NCI-H524 treated with DMSO at 0.1 percent for 48 hours (cell line): ENCODE results near the gene CMSS1.

Experiments
- DNase-seq: peaks from one replicate; lab custom pipeline; 2025; lab: John Stamatoyannopoulos, UW

The CMSS1 gene

DNA sequence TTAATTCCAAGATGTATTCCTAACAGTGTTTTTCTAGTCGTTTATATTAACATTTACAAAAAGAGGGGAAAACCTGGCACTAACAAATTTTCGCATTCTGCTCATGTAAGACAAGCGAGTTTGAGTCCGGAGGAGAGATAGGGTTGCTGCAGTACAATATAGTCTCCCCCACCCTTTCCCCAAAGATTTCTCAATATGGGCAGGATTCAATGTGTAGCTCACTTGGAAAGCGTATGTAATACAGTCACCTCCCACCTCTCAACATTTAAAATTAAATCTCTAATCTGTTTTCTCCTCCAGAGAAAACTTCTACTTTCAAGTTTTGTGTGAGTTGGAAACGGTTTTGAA is 57.9 kb downstream of the CMSS1 start:
- no peak for DNase-seq

DNA sequence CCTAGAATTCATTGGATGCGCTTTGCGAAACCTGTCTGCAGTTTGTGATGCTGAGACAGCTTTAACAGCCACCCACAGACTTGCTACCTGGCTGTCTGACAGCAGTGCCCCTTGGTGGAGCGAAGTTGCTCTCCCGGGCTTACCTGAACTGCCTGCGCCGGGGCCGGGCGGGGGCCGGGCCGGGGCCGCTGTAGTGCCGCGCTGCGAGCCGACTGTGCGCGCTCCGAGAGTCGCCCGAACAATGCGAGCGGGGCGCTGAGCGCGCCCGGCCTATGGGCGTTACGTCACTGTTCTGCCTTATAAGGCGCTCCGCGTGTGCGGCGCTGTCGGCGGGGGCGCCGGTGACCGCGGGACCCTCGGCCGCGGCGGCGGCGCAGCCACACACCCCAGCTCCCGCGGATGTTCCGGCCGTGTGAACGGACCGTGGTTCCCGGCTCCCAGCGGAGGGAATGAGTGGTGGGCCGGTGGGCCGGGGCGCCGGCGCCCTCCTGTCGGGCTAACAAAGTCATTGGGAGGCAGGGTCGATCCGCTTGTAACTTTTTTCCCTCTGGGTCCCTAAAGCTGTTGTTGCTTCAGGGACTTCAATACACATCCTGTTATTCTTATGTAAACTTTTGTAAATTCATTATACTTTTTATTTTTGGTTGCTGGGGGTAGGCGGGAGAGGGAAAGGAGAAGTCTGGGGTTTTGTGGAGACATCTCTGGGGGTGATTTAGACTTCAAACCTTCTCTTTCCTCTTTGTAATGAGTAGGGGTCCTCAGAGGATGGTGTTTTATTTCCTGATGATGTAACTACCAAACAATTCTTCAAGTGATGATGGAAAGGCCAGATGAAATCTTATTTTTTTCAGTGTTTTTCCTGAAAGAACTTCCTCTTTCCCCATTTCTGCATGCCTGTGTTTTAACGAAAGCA is 58.5 kb downstream of the CMSS1 start:
- DNase-seq: peak; percentile 6

DNA sequence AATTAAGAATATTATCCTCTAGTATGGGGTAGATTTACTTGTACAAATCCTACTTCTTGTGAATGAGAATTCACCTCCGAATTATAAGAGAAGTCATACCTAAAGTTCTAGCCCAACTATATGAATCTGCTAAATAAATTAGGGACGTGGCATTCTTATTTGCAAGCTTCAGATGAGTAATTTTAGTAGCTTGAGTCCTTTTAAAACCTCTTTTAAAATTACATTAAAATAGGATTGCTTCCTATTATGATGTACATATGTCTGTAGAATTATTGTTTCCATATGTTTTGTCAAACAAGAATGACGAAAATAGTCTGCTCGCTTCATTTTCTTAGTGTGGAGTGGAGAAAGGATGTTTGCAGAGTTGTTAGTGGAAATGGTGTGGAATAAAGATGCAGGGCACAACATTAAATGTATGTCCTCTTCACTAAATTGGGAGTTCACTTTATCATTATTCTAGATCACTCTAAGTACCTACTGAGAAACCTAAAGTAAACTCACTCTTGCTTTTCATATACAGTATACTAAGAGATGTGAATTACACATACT is 59.4 kb downstream of the CMSS1 start:
- DNase-seq: no peak

DNA sequence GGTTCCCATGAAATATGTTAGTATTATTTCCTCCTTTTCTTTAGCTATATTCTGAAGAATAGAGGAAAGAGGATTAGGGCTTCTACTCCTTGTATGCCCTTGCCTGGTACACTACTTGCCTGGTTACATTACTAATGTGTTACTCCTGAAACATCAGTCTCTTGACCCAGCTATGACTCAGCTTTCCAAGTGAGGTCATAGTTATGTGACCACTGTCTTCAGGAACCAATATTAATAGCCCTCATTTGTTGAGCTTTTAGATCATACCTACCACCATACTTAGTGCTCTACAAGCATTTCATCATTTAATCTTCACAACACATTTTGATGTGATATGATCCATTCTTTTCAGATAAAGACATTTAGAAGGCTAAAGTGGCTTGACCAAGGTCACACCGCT is 60.3 kb downstream of the CMSS1 start:
- no peak for DNase-seq

DNA sequence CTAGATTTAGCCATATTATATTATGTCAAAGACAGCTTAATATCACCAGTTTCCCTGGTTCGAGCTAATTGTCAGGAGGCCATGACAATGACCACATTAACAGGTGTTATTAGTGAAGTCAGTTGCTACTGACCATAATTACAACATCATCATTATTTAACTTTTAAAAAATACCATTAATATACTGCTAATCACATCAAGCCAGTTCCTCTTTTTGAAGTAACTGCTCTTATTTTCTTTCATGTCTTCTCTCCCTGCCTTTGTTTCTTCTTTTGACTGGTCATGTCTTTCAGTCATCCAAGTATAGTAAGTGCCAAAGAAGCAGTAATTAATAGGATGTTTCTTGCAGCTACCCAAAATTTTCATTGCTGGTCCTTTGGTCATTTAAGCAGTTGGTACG is 61.6 kb downstream of the CMSS1 start:
- no peak for DNase-seq

DNA sequence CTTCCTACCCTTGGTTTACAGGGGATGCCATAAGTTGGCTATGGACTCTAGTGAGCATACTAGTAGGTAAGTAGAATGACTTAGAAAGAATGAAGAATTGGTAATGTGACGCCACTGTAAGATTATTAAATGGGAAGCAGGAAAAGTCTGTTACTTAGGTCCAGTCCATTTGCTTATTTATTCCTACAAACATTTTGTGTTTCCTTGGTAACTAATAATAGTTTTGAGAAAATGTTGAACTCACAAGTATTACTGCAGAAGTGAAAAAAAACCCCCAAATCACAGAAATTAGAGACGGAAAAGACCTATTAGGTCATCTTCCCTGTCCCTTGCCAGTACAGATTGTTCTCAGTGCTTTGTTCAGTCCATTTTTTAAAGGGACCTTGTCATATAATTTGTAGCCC is 63.5 kb downstream of the CMSS1 start:
- DNase-seq: no peak

DNA sequence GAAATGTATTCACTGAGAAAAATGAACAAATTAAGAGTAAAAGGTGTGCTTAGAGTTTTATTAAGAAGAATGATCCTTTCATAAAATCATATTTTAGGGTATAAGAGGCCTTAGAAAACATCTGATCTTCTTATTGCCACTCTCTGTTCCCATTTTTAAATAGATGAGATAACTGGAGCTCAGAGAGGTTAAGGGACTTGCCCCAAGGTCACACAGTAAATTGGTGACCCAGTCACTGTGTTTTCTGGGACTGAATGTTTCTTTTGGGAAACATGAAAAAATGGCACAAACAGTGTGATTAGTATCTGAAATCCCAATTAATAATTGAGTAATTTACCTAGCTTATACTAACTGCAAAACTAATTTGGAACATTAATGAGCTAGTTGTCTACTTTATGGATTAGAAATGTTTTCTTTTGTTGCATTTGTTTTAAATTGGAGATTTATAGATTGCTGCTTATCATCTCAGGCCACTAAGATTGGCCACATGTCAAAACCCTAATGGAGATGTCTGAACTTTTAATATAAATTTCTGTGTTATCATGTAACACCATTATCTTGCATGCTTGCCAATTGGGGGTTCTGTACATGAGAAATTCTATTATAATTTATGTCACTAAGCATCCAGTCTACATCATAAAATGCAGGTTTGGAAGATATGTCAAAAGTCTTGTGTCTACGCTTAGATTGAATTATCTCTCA is 64.9 kb downstream of the CMSS1 start:
- DNase-seq: no peak

DNA sequence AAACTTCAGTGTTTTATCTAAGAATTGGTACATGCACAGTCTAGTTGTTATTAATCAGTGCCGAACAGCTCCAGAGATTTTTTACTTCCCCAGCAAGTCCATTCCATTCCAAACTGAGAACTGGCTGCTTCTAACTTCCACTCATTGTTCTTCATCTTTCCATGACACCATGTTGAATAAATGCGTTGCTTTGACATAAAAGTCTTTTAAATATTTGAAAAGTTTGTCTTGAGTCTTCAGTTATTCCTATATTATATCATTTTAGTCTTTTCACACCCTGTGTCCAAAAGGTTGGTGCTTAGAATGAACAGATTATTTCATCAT is 65.4 kb downstream of the CMSS1 start:
- DNase-seq: no peak

DNA sequence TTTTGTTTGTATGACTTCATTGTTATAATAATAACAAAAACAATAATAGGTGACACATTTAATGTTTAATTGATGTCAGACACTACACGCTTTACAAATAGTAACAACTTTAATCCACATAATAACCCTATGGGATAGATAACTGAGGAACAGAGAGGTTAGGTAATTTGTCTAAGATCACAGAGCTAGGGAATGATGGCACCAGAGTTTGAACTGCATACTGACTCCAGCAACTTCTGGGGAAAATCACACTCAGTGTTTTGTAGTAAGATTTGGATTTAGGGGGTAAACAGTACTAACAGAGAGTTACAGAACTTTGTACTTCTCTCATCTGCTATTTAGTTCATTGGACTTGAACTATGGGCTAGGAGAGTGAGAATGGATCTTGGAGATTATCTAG is 66.0 kb downstream of the CMSS1 start:
- DNase-seq: no peak

DNA sequence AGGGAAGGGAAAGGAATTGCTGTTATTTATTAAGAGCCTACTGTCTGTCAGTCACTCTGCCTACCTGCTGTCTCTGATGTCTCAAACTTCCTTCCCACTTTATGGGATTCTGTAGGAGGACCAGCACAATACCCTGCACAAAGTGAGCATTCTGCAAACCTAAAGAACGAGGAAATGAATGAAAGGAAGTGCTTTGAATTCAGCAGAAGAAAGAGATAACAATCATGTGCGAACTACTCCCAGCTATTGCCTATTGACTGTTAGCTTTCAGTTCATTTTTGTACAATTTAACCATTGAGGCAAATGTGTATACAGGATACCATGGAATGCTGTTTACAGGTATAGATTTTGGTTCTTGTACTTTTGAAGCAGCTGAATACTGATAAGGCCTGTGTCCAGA is 66.8 kb downstream of the CMSS1 start:
- no peak for DNase-seq

DNA sequence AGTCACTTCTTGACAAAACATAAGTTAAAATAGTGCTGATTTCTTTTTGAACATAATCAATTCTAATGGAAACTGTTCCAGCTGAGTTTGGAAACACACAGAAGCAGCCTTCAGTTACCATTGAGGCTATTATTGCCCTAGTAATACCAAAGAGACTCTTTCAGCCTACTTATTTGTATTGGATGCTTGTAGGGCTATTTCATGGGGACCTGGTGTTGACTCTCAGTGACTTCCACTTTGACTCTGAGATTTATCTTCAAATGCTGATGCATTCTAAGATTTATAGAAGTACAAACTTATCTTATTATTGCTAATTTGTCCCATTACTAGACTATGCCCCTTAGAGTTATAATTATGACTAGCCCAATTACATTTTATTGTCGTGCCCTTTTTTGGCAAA is 67.4 kb downstream of the CMSS1 start:
- no peak for DNase-seq

DNA sequence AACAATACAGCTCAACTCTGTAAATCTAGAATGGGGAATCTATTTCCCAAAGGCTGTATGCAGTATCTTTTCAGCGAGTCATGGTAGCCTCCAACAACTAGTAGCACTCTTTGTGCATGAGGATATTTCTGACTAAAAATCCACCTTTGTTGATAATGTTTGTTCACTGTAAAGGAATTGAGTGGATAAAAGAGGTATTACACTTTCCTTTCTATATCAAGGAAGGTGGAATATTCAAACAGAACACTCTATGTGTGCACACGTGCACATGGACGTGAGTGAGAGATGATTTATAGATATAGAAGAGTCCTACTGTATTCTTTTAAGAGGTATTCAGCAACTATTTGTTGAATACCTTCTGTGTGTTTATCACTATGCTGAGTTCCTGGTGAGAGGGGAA is 68.2 kb downstream of the CMSS1 start:
- no peak for DNase-seq

DNA sequence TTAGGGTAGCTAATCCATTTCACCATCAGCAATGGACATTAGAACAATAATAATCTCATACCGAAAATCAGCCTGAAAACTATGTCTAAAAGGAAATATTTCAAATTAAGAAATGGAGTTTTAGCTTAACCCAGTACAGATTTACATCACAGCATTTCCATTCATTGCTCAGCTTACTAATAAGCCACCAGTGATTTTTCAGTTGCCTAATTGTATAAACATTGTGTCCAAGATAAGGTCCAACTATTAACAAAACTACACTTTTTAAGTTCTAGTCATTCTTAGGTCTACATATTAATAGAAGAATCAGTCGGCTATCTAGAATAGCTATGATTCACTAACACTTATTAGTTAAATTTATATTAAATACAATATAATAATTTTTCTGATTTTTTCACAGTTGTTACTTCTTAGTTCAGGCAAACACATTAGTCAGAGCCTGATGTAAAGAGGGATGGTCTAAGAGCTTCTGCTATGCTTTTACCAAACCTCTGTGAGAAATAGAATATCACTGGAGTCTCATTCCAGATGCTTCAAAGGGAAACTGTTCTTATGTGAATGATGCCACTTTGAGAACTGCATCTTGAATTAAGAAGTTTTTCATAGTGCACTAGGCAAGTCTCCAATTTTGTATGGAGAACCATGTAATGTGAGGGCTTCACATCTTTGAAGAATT is 74.1 kb downstream of the CMSS1 start:
- no peak for DNase-seq

DNA sequence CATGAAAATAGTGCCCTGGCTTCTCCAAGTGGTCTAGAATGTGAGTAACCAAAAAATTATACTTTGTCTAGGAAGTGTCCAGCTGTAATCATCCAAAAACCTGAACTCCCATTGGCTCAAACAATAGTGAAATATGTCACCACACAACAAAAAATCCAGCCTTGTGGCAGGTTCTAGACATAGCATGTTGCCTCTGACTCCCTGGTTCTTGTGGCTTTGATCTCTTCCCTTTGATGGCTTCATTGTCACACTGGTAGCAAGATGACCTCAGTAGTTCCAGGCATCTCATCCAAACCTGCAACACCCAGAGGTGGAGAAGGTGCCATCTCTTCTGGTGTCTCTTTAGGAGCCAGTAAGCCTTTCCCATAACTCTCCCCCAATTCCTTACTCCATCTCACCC is 74.7 kb downstream of the CMSS1 start:
- no peak for DNase-seq

DNA sequence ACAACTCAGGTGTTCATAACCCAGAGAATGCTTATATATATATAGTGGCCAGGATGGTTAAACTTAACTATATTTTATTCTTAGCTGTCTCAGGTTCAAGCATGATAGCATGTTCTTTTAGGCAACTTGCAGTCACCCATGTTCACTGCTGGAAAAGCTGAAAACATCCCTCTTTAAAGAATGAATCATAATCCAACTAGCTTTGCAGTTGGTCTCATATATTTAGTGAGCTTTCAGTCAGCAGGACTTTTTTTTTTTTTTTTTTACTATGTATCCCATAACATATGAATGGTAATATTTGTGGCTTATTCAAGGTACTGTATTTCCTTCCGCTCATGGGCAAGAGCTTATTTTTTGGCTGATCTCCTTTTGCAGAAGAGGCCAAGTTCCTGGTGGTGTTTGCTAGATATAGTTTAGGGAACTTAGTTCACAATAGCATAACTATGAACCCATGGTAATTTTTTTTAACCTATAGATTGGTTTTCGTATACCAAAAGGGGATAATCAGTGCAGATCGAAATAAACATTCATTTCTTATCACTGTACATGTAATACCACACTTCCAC is 77.6 kb downstream of the CMSS1 start:
- DNase-seq: no peak

DNA sequence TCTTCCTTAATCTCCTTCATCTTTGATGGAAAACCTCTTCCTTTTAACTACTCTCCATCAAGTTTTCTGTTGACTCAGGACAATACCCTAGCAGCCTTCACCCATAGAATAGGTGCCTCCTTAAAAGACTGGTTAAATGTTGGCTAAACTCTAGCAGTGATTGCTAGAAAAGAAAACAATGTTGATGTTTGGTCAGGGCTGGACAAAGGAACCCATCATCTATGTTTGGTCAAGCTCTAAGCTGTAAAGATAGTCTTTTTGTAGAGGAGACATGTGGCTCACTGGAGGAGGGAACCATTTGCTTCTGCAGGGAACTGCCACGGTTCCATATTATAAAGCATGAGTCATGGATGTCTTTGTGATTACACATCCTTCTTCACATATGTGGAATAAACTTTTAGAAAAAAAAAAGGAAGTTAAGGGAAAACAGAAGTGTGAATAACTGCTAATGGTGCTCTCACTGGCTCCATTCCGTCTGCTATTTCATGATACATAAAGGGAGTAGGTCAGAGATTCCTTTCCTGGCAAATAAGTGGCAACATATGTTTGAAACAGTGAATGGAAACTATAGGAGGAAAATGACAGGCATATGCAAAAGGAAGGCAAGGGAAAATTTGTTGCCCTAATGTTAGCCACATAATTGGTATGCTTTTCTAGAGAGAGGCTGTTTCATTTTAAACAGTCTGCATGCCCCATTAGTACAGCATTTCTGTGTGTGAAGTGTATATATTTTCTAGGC is 78.2 kb downstream of the CMSS1 start:
- no peak for DNase-seq

DNA sequence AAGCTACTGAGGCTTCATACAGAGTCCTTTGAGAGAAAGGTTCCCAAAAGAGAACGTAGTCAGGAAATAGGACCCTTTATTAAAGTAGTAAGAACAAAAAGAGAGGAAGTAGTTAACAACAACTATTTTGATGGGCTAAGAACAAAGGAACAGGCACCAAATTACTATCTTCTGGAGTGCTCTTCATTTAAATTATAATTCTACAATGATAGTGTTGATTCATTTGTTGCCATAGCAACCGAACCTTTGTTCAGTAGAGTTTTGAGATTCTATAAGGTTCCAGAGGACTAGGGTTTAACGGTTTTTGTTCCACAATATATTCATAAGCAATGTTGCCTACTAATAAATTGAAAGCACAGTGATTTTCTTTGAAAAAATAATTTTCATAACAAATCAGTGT is 78.8 kb downstream of the CMSS1 start:
- no peak for DNase-seq

DNA sequence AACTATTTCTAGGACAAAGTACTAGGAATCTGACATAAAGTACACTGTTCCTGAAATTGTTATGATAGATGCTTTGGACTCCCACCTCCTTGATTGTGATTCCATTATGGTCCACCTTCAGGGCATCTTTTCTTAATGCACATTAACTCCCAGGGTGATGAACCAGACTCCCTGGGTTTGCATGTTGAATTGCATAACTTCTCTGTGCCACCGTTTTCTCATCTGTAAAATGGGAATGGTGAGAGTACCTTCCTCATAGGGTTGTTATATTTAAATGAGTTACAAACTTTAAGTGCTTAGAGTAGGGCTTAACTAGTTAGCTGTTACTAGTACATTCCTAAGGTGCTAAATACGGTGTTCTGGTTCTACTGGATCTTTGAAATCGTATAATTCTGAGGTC is 81.9 kb downstream of the CMSS1 start:
- DNase-seq: no peak

DNA sequence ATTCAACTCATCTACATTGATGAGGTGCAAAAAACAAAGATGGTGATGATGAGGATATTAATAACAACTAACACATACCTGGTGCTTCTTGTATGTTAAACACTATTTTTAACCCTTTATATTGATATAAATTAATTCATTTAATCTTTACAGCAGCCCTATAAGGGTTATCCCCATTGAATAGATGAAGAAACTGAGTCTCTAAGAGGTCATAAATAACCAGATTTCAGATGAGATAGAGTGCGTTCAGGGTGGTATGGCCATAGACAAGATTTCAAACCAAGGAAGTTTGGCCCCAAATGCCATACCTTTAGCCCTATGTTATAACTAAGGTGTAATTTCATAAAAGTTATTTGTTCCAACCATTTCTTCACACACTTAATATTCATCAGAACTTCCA is 82.6 kb downstream of the CMSS1 start:
- no peak for DNase-seq

DNA sequence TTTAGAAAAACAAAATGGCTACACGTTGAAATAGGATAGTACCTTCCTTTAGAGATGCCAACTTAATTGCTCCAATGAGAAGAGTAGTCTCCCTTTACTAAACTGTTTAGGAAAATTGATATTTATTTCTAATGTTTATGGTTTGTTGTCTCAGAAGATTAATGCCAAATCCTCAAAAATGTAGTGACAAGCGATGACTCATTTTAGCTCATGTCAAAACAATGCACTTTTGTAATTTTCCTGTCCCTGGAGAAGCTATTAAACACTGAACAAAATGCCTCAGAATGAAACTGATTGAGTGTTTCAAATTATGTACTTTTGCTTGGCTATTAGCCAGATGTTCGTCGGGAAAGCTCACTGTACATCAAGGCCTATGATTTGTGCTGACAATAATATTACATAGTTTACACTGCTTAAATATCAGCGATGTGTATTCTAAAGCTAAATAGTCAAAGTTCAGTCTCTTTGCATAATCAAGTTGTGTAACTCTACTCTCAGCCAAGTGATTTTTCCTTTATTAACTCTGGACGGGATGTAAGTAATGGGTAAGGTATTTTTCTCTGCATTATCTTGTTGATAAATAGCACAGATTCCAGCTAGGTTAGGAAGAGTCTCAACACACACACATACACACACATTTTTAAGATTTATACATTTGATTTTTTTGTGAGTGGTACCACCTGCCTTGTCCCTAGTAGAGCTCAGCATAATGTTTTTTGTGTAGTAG is 83.7 kb downstream of the CMSS1 start:
- no peak for DNase-seq

DNA sequence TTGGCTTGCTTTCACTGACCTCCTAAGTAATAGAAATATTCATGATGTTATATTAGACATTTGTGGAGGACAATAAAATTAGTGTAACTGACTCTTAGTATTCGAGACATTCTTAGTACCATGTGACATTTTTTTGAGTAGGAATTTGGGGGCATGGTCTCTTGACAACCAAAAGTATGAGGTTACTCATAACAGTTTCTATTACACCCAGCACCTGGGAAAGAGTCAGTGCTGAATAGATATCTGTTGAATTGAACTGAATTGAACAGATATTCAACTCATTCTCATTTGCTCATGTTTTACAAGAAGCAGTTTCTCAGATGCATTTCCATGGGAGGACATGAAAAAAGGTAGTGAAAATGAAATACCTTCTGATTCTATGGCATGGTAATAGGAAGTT is 84.4 kb downstream of the CMSS1 start:
- DNase-seq: no peak
